H1 (cell line): ENCODE measurements around the gene LRBA. TPM values are rescaled to one million over a fixed set of nuclear protein-coding genes. Genes with fewer than 3 reads are reported as not detected.

Experiments used
- CTCF ChIA-PET: fragments of 300-600 bp; sonication (Branson Sonifier 250); formaldehyde crosslinking; loops from one replicate; lab custom pipeline; 2021; ENCODE audit not compliant: partially characterized antibody; lab: Charles Lee
- POLR2A ChIA-PET: fragments of 300-600 bp; sonication (Branson Sonifier 250); formaldehyde crosslinking; loops from one replicate; lab custom pipeline; 2021; ENCODE audit warnings: inconsistent platforms; ENCODE audit not compliant: partially characterized antibody; lab: Charles Lee
- DNase-seq, 2 experiments: peaks; one replicate each; pipeline versions ENCODE4 v3.0.0 to v3.0.0-alpha.2; 2010 to 2022; ENCODE audit warnings: low spot score in 2 of 2, low read depth in 1 of 2, mixed read lengths in 1 of 2
- FAIRE-seq: peaks from 2 replicates; lab custom pipeline; 2011; peaks lifted over from hg19 to GRCh38; lab: Jason Lieb, UNC
- H2AFZ ChIP-seq: 2 replicates; pipeline ENCODE4 v1.8.1; 2012; ENCODE audit warnings: low read length, inconsistent platforms
- H2AK5ac ChIP-seq: 2 replicates; pipeline ENCODE4 v1.6.1; 2013; ENCODE audit warnings: low read depth, low read length
- H2BK120ac ChIP-seq: replicated peaks from 2 replicates; pipeline ENCODE3; 2013; ENCODE audit warnings: low read depth, low read length, inconsistent platforms
- H2BK12ac ChIP-seq: 2 replicates; pipeline ENCODE4 v1.6.1; 2013; ENCODE audit warnings: low read depth, low read length
- H2BK15ac ChIP-seq: 2 replicates; pipeline ENCODE4 v1.6.1; 2013; ENCODE audit warnings: low read length
- H2BK20ac ChIP-seq: 2 replicates; pipeline ENCODE4 v1.6.1; 2013; ENCODE audit warnings: low read length
- H2BK5ac ChIP-seq: 2 replicates; pipeline ENCODE4 v1.6.1; 2013; ENCODE audit warnings: low read depth, low read length
- H3K14ac ChIP-seq: 2 replicates; pipeline ENCODE4 v1.6.1; 2013; ENCODE audit warnings: inconsistent platforms; ENCODE audit not compliant: insufficient read length
- H3K18ac ChIP-seq: 2 replicates; pipeline ENCODE4 v1.6.1; 2013; ENCODE audit warnings: low read length; ENCODE audit errors: extremely low read depth
- H3K23ac ChIP-seq: 2 replicates; pipeline ENCODE4 v1.6.1; 2013; ENCODE audit warnings: inconsistent platforms; ENCODE audit not compliant: insufficient read length
- H3K23me2 ChIP-seq: 2 replicates; pipeline ENCODE4 v1.6.1; 2013; ENCODE audit warnings: low read depth, low read length
- H3K27ac ChIP-seq: 2 replicates; pipeline ENCODE4 v1.6.1; 2011; ENCODE audit warnings: low read depth, low read length, inconsistent platforms
- H3K27me3 ChIP-seq, 4 experiments: replicated peaks in 1 of 4; 1 replicate in 1 of 4; 2 replicates in 3 of 4; pipeline versions ENCODE4 v1.6.1 to v1.8.1; 2011 to 2013; ENCODE audit warnings: low read length in 3 of 4, mild to moderate bottlenecking in 3 of 4, inconsistent platforms in 2 of 4, mixed read lengths in 2 of 4, moderate library complexity in 1 of 4; ENCODE audit not compliant: control insufficient read depth in 3 of 4, insufficient read depth in 3 of 4; ENCODE audit errors: extremely low read depth in 1 of 4
- H3K36me3 ChIP-seq, 4 experiments: 2 replicates each; pipeline versions ENCODE4 v1.6.1 to v1.8.1; 2011 to 2013; ENCODE audit warnings: mild to moderate bottlenecking in 4 of 4, low read length in 3 of 4, moderate library complexity in 2 of 4, control low read depth in 1 of 4, inconsistent platforms in 1 of 4; ENCODE audit not compliant: insufficient read depth in 4 of 4, control insufficient read depth in 2 of 4
- H3K4ac ChIP-seq: replicated peaks from 2 replicates; pipeline ENCODE3; 2013; ENCODE audit warnings: low read length, low read depth, mixed read lengths, inconsistent platforms; ENCODE audit not compliant: insufficient read length
- H3K4me1 ChIP-seq, 4 experiments: replicated peaks in 1 of 4; 1 replicate in 1 of 4; 2 replicates in 3 of 4; pipeline versions ENCODE4 v1.6.1 to v1.8.1; 2011 to 2013; ENCODE audit warnings: low read length in 3 of 4, inconsistent platforms in 2 of 4, mixed read lengths in 1 of 4; ENCODE audit not compliant: insufficient read depth in 4 of 4, control insufficient read depth in 3 of 4
- H3K4me2 ChIP-seq, 2 experiments: 2 replicates each; pipeline versions ENCODE4 v1.6.1 to v1.8.1; 2011 to 2013; ENCODE audit warnings: low read depth in 2 of 2, low read length in 2 of 2, control low read depth in 1 of 2, inconsistent platforms in 1 of 2, mild to moderate bottlenecking in 1 of 2; ENCODE audit not compliant: insufficient read depth in 1 of 2
- H3K4me3 ChIP-seq, 4 experiments: fragments of 200-600, 300-600 bp in 1 of 4; sonication (generic), shearing (Covaris generic), sonication (Bioruptor Twin) in 1 of 4; 2 replicates each; pipeline versions ENCODE4 v1.5.1 to v1.8.1; 2011 to 2016; ENCODE audit warnings: low read length in 4 of 4, low read depth in 3 of 4, control low read depth in 2 of 4, inconsistent platforms in 2 of 4, mild to moderate bottlenecking in 2 of 4, mixed read lengths in 1 of 4, moderate library complexity in 1 of 4; ENCODE audit not compliant: insufficient read depth in 2 of 4; ENCODE audit errors: extremely low read depth in 1 of 4
- H3K56ac ChIP-seq: replicated peaks from 2 replicates; pipeline ENCODE3; 2013; ENCODE audit warnings: low read depth, mild to moderate bottlenecking, mixed read lengths, low read length, inconsistent platforms; ENCODE audit not compliant: insufficient read length
- H3K79me1 ChIP-seq: 2 replicates; pipeline ENCODE4 v1.6.1; 2013; ENCODE audit warnings: low read depth, low read length, control low read depth
- H3K79me2 ChIP-seq, 2 experiments: 2 replicates each; pipeline versions ENCODE4 v1.6.1 to v1.8.1; 2012 to 2013; ENCODE audit warnings: low read length in 2 of 2, mild to moderate bottlenecking in 2 of 2, inconsistent platforms in 1 of 2; ENCODE audit not compliant: insufficient read depth in 2 of 2, control insufficient read depth in 1 of 2
- H3K9ac ChIP-seq, 4 experiments: replicated peaks in 1 of 4; 1 replicate in 1 of 4; 2 replicates in 3 of 4; pipeline versions ENCODE4 v1.6.1 to v1.8.1; 2011 to 2013; ENCODE audit warnings: low read depth in 3 of 4, low read length in 3 of 4, control low read depth in 2 of 4, mild to moderate bottlenecking in 2 of 4, moderate library complexity in 2 of 4, inconsistent platforms in 1 of 4; ENCODE audit errors: extremely low read depth in 1 of 4
- H3K9me3 ChIP-seq, 2 experiments: 2 replicates each; pipeline versions ENCODE4 v1.6.1 to v1.8.1; 2012 to 2013; ENCODE audit warnings: mild to moderate bottlenecking in 2 of 2, moderate library complexity in 2 of 2, control low read depth in 1 of 2, inconsistent platforms in 1 of 2, low read depth in 1 of 2, low read length in 1 of 2, mixed read lengths in 1 of 2; ENCODE audit not compliant: insufficient read depth in 2 of 2
- H4K20me1 ChIP-seq, 2 experiments: replicated peaks in 1 of 2; 2 replicates each; pipeline versions ENCODE3 to v1.8.1; 2011 to 2013; ENCODE audit warnings: inconsistent platforms in 2 of 2, low read length in 2 of 2, mild to moderate bottlenecking in 1 of 2; ENCODE audit not compliant: insufficient read depth in 2 of 2, control insufficient read depth in 1 of 2
- H4K5ac ChIP-seq: 2 replicates; pipeline ENCODE4 v1.6.1; 2013; ENCODE audit warnings: low read length, low read depth, mixed read lengths, inconsistent platforms; ENCODE audit not compliant: insufficient read length
- H4K8ac ChIP-seq: 2 replicates; pipeline ENCODE4 v1.8.0; 2013; ENCODE audit warnings: mild to moderate bottlenecking, moderate library complexity, low read length, inconsistent platforms; ENCODE audit not compliant: insufficient read depth; ENCODE audit errors: extremely low read depth
- H4K91ac ChIP-seq: replicated peaks from 2 replicates; pipeline ENCODE3; 2013; ENCODE audit warnings: low read length, mixed read lengths, inconsistent platforms; ENCODE audit not compliant: insufficient read length
- CEBPB ChIP-seq: IDR thresholded peaks from 2 replicates; pipeline ENCODE4 v1.6.1; 2012; ENCODE audit warnings: low read depth, low read length
- CHD1 ChIP-seq: IDR thresholded peaks from 2 replicates; pipeline ENCODE4 v1.6.1; 2012; ENCODE audit warnings: low read depth, low read length, improper control_type of control experiment
- CTCF ChIP-seq, 3 experiments: IDR thresholded peaks; 1 replicate in 2 of 3; 2 replicates in 1 of 3; pipeline versions ENCODE4 v1.5.1 to v1.6.1; 2011; ENCODE audit warnings: low read length in 3 of 3, mild to moderate bottlenecking in 3 of 3, inconsistent platforms in 2 of 3, low read depth in 1 of 3, moderate library complexity in 1 of 3; ENCODE audit not compliant: insufficient read depth in 1 of 3; ENCODE audit errors: control extremely low read depth in 1 of 3
- E2F6 ChIP-seq: IDR thresholded peaks from 2 replicates; pipeline ENCODE4 v1.6.1; 2012; ENCODE audit warnings: inconsistent platforms
- KDM1A ChIP-seq: fragments of 200-600, 300-600 bp; sonication (generic); IDR thresholded peaks from 2 replicates; pipeline ENCODE4 v1.7.1; 2016; ENCODE audit warnings: mild to moderate bottlenecking, low read length, borderline replicate concordance
- SIN3A ChIP-seq, 2 experiments: IDR thresholded peaks in 1 of 2; conservative IDR thresholded peaks in 1 of 2; 2 replicates each; pipeline ENCODE4 v1.6.1; 2011 to 2012; ENCODE audit warnings: low read length in 2 of 2, improper control_type of control experiment in 1 of 2, low read depth in 1 of 2, mild to moderate bottlenecking in 1 of 2
- SRF ChIP-seq: IDR thresholded peaks from 2 replicates; pipeline ENCODE4 v1.6.1; 2011; ENCODE audit warnings: mild to moderate bottlenecking, low read depth, low read length, moderate library complexity
- USF2 ChIP-seq: IDR thresholded peaks from 2 replicates; pipeline ENCODE4 v1.6.1; 2011; ENCODE audit warnings: low read length, improper control_type of control experiment
- WGBS, 2 experiments: shearing (Covaris generic) in 1 of 2; methylation state at CpG; one replicate each; pipeline versions ENCODE4 v1.1.6 to v1.1.7; 2013 to 2015; ENCODE audit warnings: low lambda C conversion rate in 2 of 2, mixed read lengths in 2 of 2, inconsistent platforms in 1 of 2, low coverage in 1 of 2, missing lambda C conversion rate in 1 of 2; ENCODE audit not compliant: insufficient replicate concordance in 2 of 2, insufficient coverage in 1 of 2, insufficient read length in 1 of 2; ENCODE audit errors: extremely low coverage in 1 of 2, missing lambda C conversion rate in 1 of 2; 5-methylcytosine and 5-hydroxymethylcytosine counted together
- polyA plus RNA-seq, 7 experiments: library from polyadenylated mRNA; depleted of rRNA in 3 of 7; stranded (reverse) in 5 of 7; unstranded in 2 of 7; fragments of >200 nt in 5 of 7; fragments of 200-250 nt in 2 of 7; gene quantifications; 1 replicate in 5 of 7; 2 replicates in 1 of 7; 4 replicates in 1 of 7; pipeline versions ENCODE4 v1.2.1 to v1.2.3, GENCODE V29; 2011 to 2013; ENCODE audit warnings: missing spikeins in 2 of 7, mixed read lengths in 2 of 7
- total RNA-seq: library from RNA; stranded (reverse); fragmentation: NEBNext Ultra II Directional; extraction: Animal tissue kit (Norgen Biotek cat#: 25700); gene quantifications from 2 replicates; pipeline ENCODE4 v1.2.1, GENCODE V29; 2021

The LRBA gene
- total and polyA plus RNA-seq, 2 of the 8 experiments (the other 6 are each of a cell fraction or from before 2014, with no cell fraction given): 54.6 to 83.2 TPM

- H4K8ac ChIP-seq: no peak overlapping the region
- no peaks in the 10 kb centered on the region for H3K9me3 ChIP-seq
- ChIA-PET POLR2A (no interaction called here), CTCF (interaction anchor here (0.5 to 4.8 kb wide), 65 partner anchors 9 to 625 kb away, joined by 3 to 53 read pairs (median 4); no protein-coding TSS in a partner anchor)
- H3K23me2 ChIP-seq: no peaks in the 10 kb centered on the region
- H3K18ac ChIP-seq: no peak overlapping the region
- H3K56ac ChIP-seq: no peak overlapping the region
- no peak overlapping the region for H2AFZ ChIP-seq
- no peaks in the 10 kb centered on the region for H3K27me3 ChIP-seq
- H3K4me3 ChIP-seq: no peak overlapping the region
- no peaks in the 10 kb centered on the region for H4K20me1 ChIP-seq
- no peaks in the 10 kb centered on the region for H3K79me1 ChIP-seq
- H3K27ac ChIP-seq: no peak overlapping the region
- FAIRE-seq (peak; percentile 97), DNase-seq (no peak)
- no peak overlapping the region for H3K14ac ChIP-seq
- peaks cover 0 to 2% (median 0%) of the 10 kb centered on the region in 4 experiments; a peak in 1 of 7 replicates for H3K4me1 ChIP-seq
- H2AK5ac ChIP-seq: no peak overlapping the region
- H3K23ac ChIP-seq: no peak overlapping the region
- H3K4me2 ChIP-seq: no peak overlapping the region
- no peak overlapping the region for H3K4ac ChIP-seq
- H4K91ac ChIP-seq: no peak overlapping the region
- no peak overlapping the region for H2BK120ac ChIP-seq
- no peak overlapping the region for H2BK15ac ChIP-seq
- H3K79me2 ChIP-seq: no peaks in the 10 kb centered on the region
- no peak overlapping the region for H2BK12ac ChIP-seq
- H3K9ac ChIP-seq: no peak overlapping the region
- H2BK5ac ChIP-seq: no peak overlapping the region
- WGBS, 2 experiments: 51% methylated on average over 6 of the region's 6 CpGs; no CpG with 5 or more reads in 1 of the 2 experiments
- no peaks in the 10 kb centered on the region for H3K36me3 ChIP-seq
- no peak overlapping the region for H4K5ac ChIP-seq
- no peak overlapping the region for H2BK20ac ChIP-seq
- TF ChIP-seq E2F6 (no peak), CHD1 (no peak), CEBPB (no peak), SIN3A (conservative IDR thresholded peaks at IDR 0.05 in 1 of 2, IDR thresholded peaks at IDR 0.05 in 1 of 2; ENCODE audit: low read depth in 1 of 2, low read length in 2 of 2) (peak in 1 of 2 experiments; percentile 28; a peak in 1 of 4 replicates), CTCF (IDR thresholded peaks at IDR 0.05; ENCODE audit: control extremely low read depth in 1 of 3, insufficient read depth in 1 of 3, low read depth in 1 of 3, low read length in 3 of 3) (peak; percentile 73 to 91 (median 83)), SRF (no peak), USF2 (no peak), KDM1A (no peak)
These were observed 772.1 kb downstream of the LRBA start for GRCh38 chr4:150242820-150243458.
